ENCODE results near the gene UNK.

The UNK gene, protein sequence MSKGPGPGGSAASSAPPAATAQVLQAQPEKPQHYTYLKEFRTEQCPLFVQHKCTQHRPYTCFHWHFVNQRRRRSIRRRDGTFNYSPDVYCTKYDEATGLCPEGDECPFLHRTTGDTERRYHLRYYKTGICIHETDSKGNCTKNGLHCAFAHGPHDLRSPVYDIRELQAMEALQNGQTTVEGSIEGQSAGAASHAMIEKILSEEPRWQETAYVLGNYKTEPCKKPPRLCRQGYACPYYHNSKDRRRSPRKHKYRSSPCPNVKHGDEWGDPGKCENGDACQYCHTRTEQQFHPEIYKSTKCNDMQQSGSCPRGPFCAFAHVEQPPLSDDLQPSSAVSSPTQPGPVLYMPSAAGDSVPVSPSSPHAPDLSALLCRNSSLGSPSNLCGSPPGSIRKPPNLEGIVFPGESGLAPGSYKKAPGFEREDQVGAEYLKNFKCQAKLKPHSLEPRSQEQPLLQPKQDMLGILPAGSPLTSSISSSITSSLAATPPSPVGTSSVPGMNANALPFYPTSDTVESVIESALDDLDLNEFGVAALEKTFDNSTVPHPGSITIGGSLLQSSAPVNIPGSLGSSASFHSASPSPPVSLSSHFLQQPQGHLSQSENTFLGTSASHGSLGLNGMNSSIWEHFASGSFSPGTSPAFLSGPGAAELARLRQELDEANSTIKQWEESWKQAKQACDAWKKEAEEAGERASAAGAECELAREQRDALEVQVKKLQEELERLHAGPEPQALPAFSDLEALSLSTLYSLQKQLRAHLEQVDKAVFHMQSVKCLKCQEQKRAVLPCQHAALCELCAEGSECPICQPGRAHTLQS

GRCh38 chr17:75784473-75785015 is at the start of gene UNK:
UNK (plus strand) TSS chr17:75784806; CDS start chr17:75784881, 75 bp downstream.
- peak; percentile 97 for DNase-seq

- DNase-seq: no peak
Observed at GRCh38 chr17:75736173-75736835, 48.3 kb upstream of the UNK start.

DNA sequence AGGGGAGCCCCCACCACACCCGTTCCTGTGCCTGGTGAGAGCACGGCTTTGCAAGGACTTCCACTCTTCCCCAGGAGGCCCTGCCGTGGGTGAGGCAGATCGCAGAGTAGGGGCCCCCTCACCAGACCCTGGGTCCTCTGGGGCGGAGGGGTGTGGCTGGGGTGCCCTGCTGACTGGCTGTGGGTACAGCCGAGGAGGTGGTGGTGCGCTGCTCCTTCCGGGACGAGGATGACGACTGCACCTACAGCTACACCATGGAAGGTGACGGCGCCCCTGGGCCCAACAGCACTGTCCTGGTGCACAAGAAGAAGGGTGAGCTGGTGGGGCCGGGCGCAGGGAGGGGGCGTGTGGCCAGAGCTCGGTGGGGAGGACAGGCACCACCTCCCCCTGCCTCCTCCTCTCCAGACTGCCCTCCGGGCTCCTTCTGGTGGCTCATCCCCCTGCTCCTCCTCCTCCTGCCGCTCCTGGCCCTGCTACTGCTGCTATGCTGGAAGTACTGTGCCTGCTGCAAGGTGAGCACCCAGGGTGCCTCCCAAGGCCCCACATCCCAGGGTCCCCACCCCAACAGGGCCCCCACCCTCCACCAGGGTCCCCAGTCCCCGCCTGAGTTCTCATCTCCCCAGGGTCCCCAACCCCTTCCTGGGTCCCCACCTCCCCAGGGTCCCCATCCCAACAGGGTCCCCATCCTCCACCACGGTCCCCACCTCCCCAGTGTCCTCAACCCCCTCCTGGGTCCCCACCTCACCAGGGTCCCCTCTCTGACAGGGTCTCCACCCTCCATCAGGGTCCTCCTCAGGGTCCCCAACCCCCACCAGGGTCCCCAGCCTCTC is 47.3 kb upstream of the UNK start:
- DNase-seq: no peak

- DNase-seq: no peak
Observed at GRCh38 chr17:75738218-75738802, 46.3 kb upstream of the UNK start.

GRCh38 chr17:75739174-75739573 is 45.4 kb upstream of the UNK start:
- no peak for DNase-seq

DNA sequence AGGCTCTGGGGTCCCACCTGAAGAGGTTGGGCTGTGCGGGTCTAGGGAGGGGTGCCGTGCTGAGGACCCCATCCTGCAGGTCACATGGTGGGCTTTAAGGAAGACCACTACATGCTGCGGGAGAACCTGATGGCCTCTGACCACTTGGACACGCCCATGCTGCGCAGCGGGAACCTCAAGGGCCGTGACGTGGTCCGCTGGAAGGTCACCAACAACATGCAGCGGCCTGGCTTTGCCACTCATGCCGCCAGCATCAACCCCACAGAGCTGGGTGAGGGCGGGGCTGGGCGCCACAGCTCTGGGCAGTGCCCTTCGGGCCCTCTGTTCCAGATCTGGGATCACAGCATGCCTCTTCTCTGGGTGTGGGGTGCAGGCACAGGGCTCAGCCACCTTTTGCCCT is 44.8 kb upstream of the UNK start:
- no peak for DNase-seq

GRCh38 chr17:75740215-75740614 is 44.4 kb upstream of the UNK start:
- DNase-seq: no peak

DNA sequence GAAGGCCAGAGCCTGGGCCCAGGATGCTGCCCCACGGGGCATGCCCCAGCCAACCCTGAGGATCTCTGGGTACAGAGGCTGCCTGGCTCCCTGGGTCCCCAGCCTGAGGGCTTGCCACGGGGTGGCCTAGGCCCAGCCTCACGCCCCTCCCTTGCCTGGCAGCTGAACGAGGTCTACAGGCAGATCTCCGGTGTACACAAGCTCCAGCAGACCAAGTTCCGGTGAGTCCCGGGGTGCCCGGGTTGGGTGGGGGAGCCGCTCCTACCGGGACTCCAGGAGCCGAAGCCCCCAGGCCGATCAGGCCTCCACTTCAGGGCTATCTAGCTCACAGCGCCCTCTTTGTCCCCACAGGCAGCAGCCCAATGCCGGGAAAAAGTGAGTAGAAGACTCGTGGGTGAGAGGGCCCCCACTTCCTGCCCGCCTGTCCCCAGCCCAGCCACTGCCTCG is 44.0 kb upstream of the UNK start:
- DNase-seq: no peak

DNA sequence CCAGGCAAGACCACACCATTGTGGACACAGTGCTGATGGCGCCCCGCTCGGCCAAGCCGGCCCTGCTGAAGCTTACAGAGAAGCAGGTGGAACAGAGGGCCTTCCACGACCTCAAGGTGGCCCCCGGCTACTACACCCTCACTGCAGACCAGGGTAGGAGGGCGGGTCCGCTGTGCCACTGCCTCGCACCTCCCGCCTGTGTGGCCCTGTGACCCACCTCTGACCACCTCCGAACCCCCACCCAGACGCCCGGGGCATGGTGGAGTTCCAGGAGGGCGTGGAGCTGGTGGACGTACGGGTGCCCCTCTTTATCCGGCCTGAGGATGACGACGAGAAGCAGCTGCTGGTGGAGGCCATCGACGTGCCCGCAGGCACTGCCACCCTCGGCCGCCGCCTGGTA is 42.3 kb upstream of the UNK start:
- DNase-seq: no peak

- DNase-seq: no peak
Observed at GRCh38 chr17:75743625-75744206, 40.9 kb upstream of the UNK start.

- no peak for DNase-seq
Observed at GRCh38 chr17:75748706-75749105, 35.9 kb upstream of the UNK start.

DNA sequence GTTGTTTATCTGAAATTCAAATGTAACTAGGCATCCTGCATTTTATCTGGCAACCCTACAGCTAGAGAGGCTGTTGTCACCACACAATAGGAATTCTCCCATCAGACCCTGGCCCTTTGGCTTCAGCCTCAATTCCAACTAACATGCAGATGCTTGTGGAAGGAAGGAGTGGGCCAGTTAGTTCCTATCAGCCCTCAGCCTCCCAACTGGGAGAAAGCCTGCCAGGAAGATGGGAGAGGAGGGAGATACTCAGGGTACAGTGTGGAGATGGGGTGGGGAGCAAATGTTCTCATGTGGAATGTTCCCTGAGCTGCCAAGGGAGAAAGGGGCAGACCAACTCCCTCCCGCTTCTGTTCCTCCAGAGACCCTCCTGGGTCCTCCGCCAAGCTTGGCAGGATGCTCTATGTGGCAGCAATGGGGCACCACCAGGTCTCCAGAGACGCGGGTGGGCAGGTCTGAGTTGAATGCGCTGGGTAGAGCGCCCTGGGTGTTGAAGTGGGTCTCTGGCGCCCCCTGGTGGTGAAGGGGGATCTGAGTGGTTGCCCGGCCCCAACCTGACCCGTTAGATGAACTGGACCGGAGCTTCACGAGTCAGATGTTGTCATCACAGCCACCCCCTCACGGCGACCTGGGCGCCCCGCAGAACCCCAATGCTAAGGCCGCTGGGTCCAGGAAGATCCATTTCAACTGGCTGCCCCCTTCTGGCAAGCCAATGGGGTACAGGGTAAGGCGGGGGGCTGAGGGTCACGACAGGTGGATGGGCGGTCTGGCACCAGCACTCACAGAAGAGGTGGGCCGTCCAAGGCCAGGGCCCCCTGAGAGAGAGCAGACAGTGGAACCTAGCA is 34.8 kb upstream of the UNK start:
- DNase-seq: peak; percentile 50

GRCh38 chr17:75750661-75751423 is 33.8 kb upstream of the UNK start:
- DNase-seq: no peak

GRCh38 chr17:75751676-75752404 is 32.8 kb upstream of the UNK start:
- no peak for DNase-seq

GRCh38 chr17:75752405-75752709 is 32.2 kb upstream of the UNK start:
- no peak for DNase-seq

DNA sequence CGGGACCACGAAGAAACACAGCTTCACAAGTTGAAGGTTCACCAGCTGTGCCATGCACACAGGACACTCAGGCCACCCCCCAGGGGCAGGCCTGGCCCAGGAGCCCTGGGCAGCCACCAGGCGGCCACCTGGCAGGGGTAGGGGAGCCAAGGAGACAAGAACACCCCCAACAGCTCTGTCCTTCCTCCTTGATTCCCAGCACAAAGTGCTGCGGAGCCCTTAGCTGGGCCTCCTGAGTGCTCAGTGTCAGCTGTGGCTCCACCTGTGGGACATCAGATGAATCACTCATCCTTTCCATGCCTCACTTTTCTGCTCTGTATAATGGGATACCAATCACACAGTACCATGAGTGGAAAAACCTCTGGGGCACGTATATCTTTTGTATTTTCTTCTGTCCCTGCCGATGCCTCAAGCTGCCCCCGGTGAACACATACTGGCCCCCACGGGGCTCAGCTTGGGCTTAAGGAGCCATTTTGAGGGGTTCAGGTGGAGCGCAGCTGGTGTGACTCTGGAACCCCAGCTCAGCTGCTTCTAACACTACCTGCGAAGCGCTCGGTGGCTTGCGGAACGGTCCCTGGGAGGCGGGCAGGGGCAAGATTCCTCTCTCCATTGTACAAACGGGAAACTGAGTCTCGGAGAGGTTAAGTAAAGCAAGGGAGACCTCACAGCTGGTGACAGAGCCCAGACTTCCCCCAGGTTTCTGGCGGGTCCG is 31.6 kb upstream of the UNK start:
- DNase-seq: no peak

DNA sequence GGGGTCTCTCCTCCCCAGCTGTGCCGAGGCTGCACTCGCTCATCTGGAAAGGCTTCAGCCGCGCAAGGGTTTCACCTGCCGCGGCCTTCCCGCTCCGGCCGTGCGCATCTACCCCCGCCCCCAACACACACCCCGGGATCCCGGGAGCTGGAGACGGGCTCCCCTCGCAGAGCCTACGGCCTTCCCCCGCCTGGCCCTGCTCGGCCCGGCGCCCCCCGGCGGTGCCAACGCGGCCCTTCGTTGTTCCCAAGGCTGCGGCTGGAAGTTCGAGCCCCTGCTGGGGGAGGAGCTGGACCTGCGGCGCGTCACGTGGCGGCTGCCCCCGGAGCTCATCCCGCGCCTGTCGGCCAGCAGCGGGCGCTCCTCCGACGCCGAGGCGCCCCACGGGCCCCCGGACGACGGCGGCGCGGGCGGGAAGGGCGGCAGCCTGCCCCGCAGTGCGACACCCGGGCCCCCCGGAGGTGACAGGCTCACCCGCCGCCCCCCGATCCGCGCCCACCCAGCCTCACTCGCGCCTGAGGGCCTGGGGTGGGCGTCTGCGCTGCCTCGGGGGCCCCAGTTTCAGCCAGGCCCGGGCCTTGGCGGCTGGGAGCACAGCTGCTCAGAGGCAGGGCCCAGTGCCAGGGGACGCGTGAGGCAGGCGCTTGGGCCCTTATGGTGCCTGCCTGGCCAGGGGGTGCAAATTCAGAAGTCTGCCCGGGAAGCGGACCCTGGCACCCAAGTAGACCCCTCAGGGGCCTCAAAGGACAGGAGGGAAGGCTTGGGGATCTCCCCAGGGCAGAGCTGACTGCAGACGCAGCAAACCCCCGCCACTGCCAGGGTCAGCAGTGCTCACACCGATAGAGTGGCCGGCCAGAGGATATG is 30.9 kb upstream of the UNK start:
- DNase-seq: no peak
